Ishikawa (cell line): Measurements from ENCODE around the gene CFL1.

Experiments
- CEBPB ChIP-seq: IDR thresholded peaks from 2 replicates; pipeline ENCODE4 v1.6.1; 2012
- CREB1 ChIP-seq: IDR thresholded peaks from 2 replicates; pipeline ENCODE4 v1.6.1; 2012; ENCODE audit warnings: low read depth
- EGR1 ChIP-seq: IDR thresholded peaks from 2 replicates; pipeline ENCODE4 v1.6.1; 2012
- EP300 ChIP-seq: IDR thresholded peaks from 2 replicates; pipeline ENCODE4 v1.6.1; 2012; ENCODE audit warnings: borderline replicate concordance
- FOXM1 ChIP-seq: IDR thresholded peaks from 2 replicates; pipeline ENCODE4 v1.6.1; 2012; ENCODE audit warnings: low read depth, borderline replicate concordance
- MAX ChIP-seq: IDR thresholded peaks from 2 replicates; pipeline ENCODE4 v1.6.1; 2012
- NFIC ChIP-seq: IDR thresholded peaks from 2 replicates; pipeline ENCODE4 v1.6.1; 2012
- RAD21 ChIP-seq: IDR thresholded peaks from 2 replicates; pipeline ENCODE4 v1.6.1; 2012; ENCODE audit warnings: low read depth
- TAF1 ChIP-seq: IDR thresholded peaks from 2 replicates; pipeline ENCODE4 v1.6.1; 2012; ENCODE audit warnings: low read depth, mild to moderate bottlenecking
- TCF12 ChIP-seq: IDR thresholded peaks from 2 replicates; pipeline ENCODE4 v1.6.1; 2012; ENCODE audit warnings: low read depth
- TEAD4 ChIP-seq: IDR thresholded peaks from 2 replicates; pipeline ENCODE4 v1.6.1; 2012
- USF1 ChIP-seq: IDR thresholded peaks from 2 replicates; pipeline ENCODE4 v1.6.1; 2012
- YY1 ChIP-seq: IDR thresholded peaks from 2 replicates; pipeline ENCODE4 v1.6.1; 2012; ENCODE audit warnings: low read depth
- ZBTB7A ChIP-seq: IDR thresholded peaks from 2 replicates; pipeline ENCODE4 v1.6.1; 2012; ENCODE audit warnings: low read depth
- TF ChIP-seq, protein P1 (sequence below): IDR thresholded peaks from 2 replicates; pipeline ENCODE4 v1.6.1; 2012; ENCODE audit warnings: low read depth, mild to moderate bottlenecking

The CFL1 gene

GRCh38 chr11:65859812-65860277, 1.9 kb upstream of the CFL1 start:
- TF ChIP-seq FOXM1 (no peak), EGR1 (no peak), MAX (no peak), TCF12 (no peak), CEBPB (no peak), ZBTB7A (no peak), CREB1 (no peak), YY1 (no peak), EP300 (no peak), USF1 (no peak), TAF1 (no peak), NFIC (no peak), RAD21 (no peak), TEAD4 (no peak)
- TF ChIP-seq, protein P1, sequence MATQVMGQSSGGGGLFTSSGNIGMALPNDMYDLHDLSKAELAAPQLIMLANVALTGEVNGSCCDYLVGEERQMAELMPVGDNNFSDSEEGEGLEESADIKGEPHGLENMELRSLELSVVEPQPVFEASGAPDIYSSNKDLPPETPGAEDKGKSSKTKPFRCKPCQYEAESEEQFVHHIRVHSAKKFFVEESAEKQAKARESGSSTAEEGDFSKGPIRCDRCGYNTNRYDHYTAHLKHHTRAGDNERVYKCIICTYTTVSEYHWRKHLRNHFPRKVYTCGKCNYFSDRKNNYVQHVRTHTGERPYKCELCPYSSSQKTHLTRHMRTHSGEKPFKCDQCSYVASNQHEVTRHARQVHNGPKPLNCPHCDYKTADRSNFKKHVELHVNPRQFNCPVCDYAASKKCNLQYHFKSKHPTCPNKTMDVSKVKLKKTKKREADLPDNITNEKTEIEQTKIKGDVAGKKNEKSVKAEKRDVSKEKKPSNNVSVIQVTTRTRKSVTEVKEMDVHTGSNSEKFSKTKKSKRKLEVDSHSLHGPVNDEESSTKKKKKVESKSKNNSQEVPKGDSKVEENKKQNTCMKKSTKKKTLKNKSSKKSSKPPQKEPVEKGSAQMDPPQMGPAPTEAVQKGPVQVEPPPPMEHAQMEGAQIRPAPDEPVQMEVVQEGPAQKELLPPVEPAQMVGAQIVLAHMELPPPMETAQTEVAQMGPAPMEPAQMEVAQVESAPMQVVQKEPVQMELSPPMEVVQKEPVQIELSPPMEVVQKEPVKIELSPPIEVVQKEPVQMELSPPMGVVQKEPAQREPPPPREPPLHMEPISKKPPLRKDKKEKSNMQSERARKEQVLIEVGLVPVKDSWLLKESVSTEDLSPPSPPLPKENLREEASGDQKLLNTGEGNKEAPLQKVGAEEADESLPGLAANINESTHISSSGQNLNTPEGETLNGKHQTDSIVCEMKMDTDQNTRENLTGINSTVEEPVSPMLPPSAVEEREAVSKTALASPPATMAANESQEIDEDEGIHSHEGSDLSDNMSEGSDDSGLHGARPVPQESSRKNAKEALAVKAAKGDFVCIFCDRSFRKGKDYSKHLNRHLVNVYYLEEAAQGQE = no peak

GRCh38 chr11:65859095-65859811, 1.3 kb upstream of the CFL1 start:
- no peak for TF ChIP-seq CEBPB
- TF ChIP-seq YY1 = no peak
- no peak for TF ChIP-seq TCF12
- no peak for TF ChIP-seq CREB1
- 0 out of 2 replicates have a peak, but pooled peaks have one; percentile 77 for TF ChIP-seq ZBTB7A
- TF ChIP-seq TAF1 = peak; percentile 62
- TF ChIP-seq MAX = no peak; the same call in 1 of the 2 replicates
- TF ChIP-seq TEAD4 = 0 out of 2 replicates have a peak, but pooled peaks have one; percentile 38
- TF ChIP-seq EP300 = peak; percentile 68
- no peak for TF ChIP-seq RAD21
- TF ChIP-seq NFIC = no peak
- TF ChIP-seq FOXM1 = no peak
- TF ChIP-seq EGR1 = peak; percentile 78
- TF ChIP-seq, protein P1 = no peak
- no peak; the same call in 1 of the 2 replicates for TF ChIP-seq USF1

DNA sequence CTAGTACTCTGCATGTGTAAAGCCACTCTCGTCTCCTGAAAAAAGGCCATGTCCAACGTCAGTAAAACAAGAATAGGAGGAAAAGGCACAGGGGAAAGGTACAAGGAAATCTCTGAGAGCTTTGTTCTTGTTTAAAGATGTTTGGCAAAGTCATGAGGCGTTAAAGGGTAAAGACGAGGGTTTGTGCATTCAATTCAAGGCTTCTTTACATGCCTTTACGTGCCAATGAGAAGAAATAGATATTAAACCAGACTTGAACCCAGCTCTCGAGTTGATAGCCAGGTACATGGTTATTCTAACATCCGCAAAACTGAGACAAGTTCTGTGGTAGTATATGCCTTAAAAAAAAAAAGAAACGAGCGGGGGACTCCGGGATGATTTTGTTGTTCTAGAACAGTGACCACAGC, 704 bp upstream of the CFL1 start:
- TF ChIP-seq TEAD4 (no peak), TCF12 (no peak), EP300 (no peak), CEBPB (no peak), USF1 (no peak), TAF1 (no peak), NFIC (no peak), ZBTB7A (no peak), EGR1 (no peak), RAD21 (no peak)
- TF ChIP-seq, protein P1 = no peak

DNA sequence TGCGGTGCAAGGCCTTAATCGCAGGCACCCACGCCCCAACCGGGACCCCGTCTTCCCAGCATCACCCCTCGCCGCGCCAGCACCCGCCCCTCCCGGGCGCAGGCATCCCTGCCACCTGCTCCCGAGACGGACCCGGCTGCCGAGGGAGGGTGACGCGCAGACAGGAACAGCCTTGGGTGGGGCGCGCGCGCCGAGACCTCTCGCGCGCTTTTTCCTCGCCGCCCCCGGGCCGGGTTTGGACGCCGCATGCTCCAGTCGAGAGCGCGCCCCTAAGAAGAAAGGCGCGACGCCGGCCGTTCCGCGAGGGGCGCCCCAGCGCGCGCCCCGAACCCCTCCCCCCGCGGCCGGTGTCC, 504 bp downstream of the CFL1 start:
- TF ChIP-seq EP300 = peak; percentile 62
- no peak for TF ChIP-seq TCF12
- peak; percentile 49; the same call in 1 of the 2 replicates for TF ChIP-seq MAX
